Breast epithelium (tissue), 3 donors: ENCODE data around the gene TNS3.

Experiments
- CTCF ChIP-seq, 3 donors: fragments of 450-650 bp; IDR thresholded peaks; one replicate each; pipeline ENCODE4 v1.5.1; 2016 to 2017; ENCODE audit warnings: antibody characterized with exemption in 3 of 3, mild to moderate bottlenecking in 3 of 3, moderate library complexity in 3 of 3
- POLR2A ChIP-seq: fragments of 450-650 bp; IDR thresholded peaks from one replicate; pipeline ENCODE4 v1.6.1; 2016; ENCODE audit warnings: antibody characterized with exemption, mild to moderate bottlenecking, moderate library complexity
- POLR2AphosphoS5 ChIP-seq, 3 donors: sonication (generic); formaldehyde crosslinking; IDR thresholded peaks; one replicate each; pipeline ENCODE4 v1.6.1; 2017; ENCODE audit warnings: antibody characterized with exemption in 3 of 3

DNA sequence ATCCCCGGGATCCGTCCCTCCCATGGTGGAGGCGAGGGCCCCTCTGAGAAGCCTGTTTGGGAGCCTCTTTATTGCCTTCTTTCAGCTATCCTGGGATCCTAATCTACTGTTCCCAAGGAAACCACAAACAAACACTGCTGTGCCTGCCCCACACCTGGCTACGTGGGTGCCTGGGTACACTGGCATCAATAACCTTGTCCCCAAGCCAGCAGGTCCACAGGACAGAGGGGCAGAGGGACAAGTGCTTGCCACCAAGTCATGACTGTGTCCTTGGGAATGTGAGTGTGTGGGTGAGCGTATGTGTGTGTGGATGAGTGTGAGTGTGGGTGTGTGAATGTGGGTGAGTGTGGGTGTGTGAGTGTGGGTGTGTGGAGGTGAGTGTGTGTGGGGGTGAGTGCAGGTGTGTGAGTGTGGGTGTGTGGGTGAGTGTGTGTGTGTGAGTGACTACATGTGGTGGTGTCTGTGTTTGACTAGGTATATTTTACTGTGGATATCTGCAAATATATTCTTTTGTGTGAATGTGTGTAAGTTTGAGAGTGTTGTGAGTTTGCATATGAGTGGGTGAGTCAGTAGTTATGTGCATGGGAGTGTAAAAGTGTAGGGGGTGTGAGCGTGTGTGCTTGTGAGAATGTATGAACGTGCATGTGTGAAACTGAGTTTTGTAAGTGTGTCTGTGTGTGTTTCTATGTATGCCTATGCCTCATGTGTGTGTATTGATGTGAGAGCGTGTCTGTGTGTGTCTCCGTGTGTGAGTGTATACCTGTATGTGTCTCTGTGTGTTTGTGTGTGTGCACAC, 96.1 kb downstream of the TNS3 start:
- TF ChIP-seq CTCF (IDR thresholded peaks at IDR 0.05) (no peak), POLR2AphosphoS5 (IDR thresholded peaks at IDR 0.05) (no peak), POLR2A (no peak)
